GM12878 (cell line): ENCODE measurements around the gene PLXNA4.

Source experiments
- BCL3 ChIP-seq: IDR thresholded peaks from 2 replicates; pipeline ENCODE4 v1.6.1; 2011; ENCODE audit warnings: borderline replicate concordance, low read depth, mild to moderate bottlenecking, moderate library complexity, low read length; ENCODE audit not compliant: insufficient read depth, poor library complexity, severe bottlenecking
- CBX5 ChIP-seq: sonication (generic); IDR thresholded peaks from 2 replicates; pipeline ENCODE4 v1.6.1; 2016; ENCODE audit warnings: low read depth, moderate library complexity, mild to moderate bottlenecking, inconsistent platforms
- CTCF ChIP-seq, 3 experiments: IDR thresholded peaks in 2 of 3; conservative IDR thresholded peaks in 1 of 3; 2 replicates each; pipeline ENCODE4 v1.5.1; 2011; ENCODE audit warnings: low read depth in 3 of 3, low read length in 3 of 3, mild to moderate bottlenecking in 3 of 3, control low read depth in 2 of 3, moderate library complexity in 2 of 3, inconsistent platforms in 1 of 3, mixed read lengths in 1 of 3; ENCODE audit not compliant: control insufficient read depth in 2 of 3, insufficient read depth in 1 of 3; ENCODE audit errors: extremely low read depth in 1 of 3
- EP300 ChIP-seq, 2 experiments: fragments of 150-350 bp in 1 of 2; IDR thresholded peaks; 2 replicates each; pipeline ENCODE4 v1.6.1; 2011 to 2012; ENCODE audit warnings: low read depth in 2 of 2, low read length in 2 of 2, borderline replicate concordance in 1 of 2, improper control_type of control experiment in 1 of 2, inconsistent platforms in 1 of 2; ENCODE audit not compliant: control insufficient read depth in 1 of 2
- EZH2 ChIP-seq: IDR thresholded peaks from 2 replicates; pipeline ENCODE4 v1.6.1; 2012; ENCODE audit warnings: low read depth, mild to moderate bottlenecking, control low read depth, inconsistent platforms, low read length, borderline replicate concordance; ENCODE audit not compliant: control insufficient read depth
- MEF2A ChIP-seq: IDR thresholded peaks from 2 replicates; pipeline ENCODE4 v1.6.1; 2011; ENCODE audit warnings: low read depth, mild to moderate bottlenecking, low read length, moderate library complexity; ENCODE audit not compliant: insufficient read depth
- NFXL1 ChIP-seq: fragments of 450-650 bp; IDR thresholded peaks from 2 replicates; pipeline ENCODE4 v1.6.1; 2017; ENCODE audit warnings: antibody characterized with exemption, mild to moderate bottlenecking, borderline replicate concordance
- REST ChIP-seq: IDR thresholded peaks from 2 replicates; pipeline ENCODE4 v1.6.1; 2012; ENCODE audit warnings: mild to moderate bottlenecking, low read depth, low read length
- SP1 ChIP-seq: IDR thresholded peaks from one replicate; pipeline ENCODE4 v1.6.1; 2011; ENCODE audit warnings: low read depth, low read length

GRCh38 chr7:132211971-132212370 lies 364.3 kb downstream of the PLXNA4 start:
- no peak for TF ChIP-seq CBX5
- TF ChIP-seq NFXL1, result no peak
- no peak for TF ChIP-seq CTCF (IDR thresholded peaks at IDR 0.05 in 2 of 3, conservative IDR thresholded peaks at IDR 0.05 in 1 of 3; ENCODE audit: control insufficient read depth in 2 of 3, extremely low read depth in 1 of 3, insufficient read depth in 1 of 3, low read depth in 3 of 3, low read length in 3 of 3)
- TF ChIP-seq REST, result no peak
- TF ChIP-seq SP1, result no peak
- TF ChIP-seq EP300 (IDR thresholded peaks at IDR 0.05; ENCODE audit: borderline replicate concordance in 1 of 2, control insufficient read depth in 1 of 2, low read depth in 2 of 2, low read length in 2 of 2), result no peak
- no peak for TF ChIP-seq EZH2
- no peak for TF ChIP-seq MEF2A
- no peak for TF ChIP-seq BCL3
